Fibroblast of the conjunctiva (primary cell): ENCODE data around the gene MAP3K5.
"Not testable (repeated sequence)": the region's sequence is repeated elsewhere in the genome, so short reads cannot be mapped to it uniquely, and the experiment has no call there.

Experiments used
- DNase-seq: peaks from one replicate; pipeline ENCODE4 v3.0.0-alpha.2; 2010; ENCODE audit warnings: low read depth

The MAP3K5 gene, protein sequence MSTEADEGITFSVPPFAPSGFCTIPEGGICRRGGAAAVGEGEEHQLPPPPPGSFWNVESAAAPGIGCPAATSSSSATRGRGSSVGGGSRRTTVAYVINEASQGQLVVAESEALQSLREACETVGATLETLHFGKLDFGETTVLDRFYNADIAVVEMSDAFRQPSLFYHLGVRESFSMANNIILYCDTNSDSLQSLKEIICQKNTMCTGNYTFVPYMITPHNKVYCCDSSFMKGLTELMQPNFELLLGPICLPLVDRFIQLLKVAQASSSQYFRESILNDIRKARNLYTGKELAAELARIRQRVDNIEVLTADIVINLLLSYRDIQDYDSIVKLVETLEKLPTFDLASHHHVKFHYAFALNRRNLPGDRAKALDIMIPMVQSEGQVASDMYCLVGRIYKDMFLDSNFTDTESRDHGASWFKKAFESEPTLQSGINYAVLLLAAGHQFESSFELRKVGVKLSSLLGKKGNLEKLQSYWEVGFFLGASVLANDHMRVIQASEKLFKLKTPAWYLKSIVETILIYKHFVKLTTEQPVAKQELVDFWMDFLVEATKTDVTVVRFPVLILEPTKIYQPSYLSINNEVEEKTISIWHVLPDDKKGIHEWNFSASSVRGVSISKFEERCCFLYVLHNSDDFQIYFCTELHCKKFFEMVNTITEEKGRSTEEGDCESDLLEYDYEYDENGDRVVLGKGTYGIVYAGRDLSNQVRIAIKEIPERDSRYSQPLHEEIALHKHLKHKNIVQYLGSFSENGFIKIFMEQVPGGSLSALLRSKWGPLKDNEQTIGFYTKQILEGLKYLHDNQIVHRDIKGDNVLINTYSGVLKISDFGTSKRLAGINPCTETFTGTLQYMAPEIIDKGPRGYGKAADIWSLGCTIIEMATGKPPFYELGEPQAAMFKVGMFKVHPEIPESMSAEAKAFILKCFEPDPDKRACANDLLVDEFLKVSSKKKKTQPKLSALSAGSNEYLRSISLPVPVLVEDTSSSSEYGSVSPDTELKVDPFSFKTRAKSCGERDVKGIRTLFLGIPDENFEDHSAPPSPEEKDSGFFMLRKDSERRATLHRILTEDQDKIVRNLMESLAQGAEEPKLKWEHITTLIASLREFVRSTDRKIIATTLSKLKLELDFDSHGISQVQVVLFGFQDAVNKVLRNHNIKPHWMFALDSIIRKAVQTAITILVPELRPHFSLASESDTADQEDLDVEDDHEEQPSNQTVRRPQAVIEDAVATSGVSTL (N-terminal part only)

DNA sequence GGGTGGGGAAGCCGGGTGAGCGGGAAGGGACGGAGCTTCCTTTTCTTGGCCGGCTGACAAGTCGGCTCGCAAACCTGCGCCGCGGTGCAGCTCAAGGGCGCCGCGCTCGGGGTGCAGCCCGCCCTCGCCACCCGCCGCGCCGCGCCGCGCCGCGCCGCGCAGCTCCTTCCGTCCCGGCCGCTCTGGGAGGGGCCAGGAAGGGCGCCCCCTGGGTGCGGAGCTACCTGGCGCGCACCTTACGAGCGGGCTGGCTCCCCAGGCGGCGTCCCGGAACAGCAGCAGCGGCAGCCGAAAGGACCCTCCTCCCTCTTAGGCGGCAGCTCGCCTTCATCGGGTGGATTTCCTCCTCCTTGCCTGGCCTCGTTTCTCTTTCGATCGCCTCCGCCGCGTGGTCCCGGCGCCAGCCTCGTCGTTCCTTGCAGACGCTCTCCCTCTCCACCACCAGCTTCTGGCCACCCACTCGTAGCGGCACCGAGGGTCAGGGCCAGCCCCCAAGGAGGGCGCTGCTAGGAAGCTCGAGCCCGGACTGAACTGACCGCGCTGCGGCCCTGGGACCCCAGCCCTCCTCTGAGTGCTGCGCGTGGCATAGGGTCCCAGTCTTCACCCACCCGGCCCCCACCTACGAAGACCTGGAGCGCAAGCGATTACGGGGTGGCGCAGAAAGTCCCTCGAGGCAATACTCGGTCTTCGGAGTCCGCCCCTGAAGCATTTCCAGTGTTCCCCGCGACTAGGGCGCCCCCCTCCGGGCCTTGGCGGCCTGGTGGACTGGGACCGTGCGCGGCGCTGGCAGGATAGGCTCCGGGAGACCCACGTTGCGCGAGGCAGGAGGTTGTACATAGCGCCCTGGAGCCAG, at the start of gene MAP3K5:
Gene MAP3K5 (minus strand): TSS at position 68 of the 853 bp plus-strand sequence. CDS start 320 bp downstream, outside the sequence.
- peak; percentile 75 for DNase-seq

GRCh38 chr6:136840276-136841001, 48.2 kb upstream of the MAP3K5 start:
- DNase-seq: no peak

DNA sequence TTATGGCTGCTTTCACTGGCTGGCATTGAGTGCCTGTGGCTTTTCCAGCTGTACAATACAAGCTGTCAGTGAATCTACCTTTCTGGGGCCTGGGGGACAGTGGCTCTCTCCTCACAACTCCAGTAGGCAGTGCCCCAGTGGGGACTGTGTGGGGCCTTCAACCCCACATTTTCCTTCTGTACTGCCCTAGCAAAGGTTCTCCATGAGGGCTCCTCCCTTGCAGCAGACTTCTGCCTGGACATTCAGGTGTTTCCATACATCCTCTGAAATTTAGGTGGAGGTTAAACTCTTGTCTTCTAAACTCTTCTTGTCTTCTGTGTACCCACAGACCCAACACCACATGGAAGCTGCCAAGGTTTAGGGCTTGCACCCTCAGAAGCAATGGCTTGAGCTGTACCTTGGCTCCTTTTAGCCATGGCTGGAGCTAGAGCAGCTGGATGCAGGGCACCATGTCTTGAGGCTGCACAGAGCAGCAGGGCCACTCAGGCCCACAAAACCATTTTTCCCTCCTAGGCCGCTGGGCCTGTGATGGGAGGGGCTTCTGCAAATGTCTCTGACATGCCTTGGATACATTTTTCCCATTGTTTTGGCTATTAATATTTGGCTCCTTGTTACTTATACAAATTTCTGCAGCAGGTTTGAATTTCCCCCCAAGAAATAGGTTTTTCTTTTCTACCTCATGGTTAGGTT, 39.7 kb upstream of the MAP3K5 start:
- no peak for DNase-seq

- DNase-seq: no peak
These were observed 33.9 kb upstream of the MAP3K5 start for GRCh38 chr6:136826216-136826615.

DNA sequence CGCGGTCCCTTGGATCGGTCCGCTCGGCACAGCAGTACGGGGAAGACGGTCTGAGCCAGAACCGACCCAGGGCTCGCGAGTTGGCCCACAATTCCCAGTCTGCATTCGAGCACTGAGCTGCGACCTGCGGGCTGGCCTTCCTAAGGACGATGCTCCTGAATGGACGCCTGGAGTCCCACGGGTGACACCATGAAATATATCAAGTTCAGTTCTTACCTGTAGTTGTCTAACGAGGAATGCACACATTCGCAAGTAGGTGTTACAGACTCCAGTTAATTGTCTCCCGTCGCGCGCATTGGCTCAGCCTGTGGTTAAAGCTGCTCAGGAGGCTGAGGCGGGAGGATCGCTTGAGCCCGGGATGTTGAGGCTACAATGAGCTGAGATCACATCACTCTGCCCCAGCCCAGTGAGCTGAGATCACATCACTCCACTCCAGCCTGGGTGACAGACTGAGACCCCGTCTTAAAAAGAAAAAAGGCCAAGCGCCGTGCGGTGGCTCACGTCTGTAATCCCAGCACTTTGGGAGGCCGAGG, 30.9 kb upstream of the MAP3K5 start:
- no peak for DNase-seq

GRCh38 chr6:136822376-136823127, 30.3 kb upstream of the MAP3K5 start, which contains the start of gene PEX7:
Gene PEX7, plus strand, starts transcription at chr6:136822592. Its CDS starts 74 bp downstream, at chr6:136822666.
- peak; percentile 87 for DNase-seq

DNA sequence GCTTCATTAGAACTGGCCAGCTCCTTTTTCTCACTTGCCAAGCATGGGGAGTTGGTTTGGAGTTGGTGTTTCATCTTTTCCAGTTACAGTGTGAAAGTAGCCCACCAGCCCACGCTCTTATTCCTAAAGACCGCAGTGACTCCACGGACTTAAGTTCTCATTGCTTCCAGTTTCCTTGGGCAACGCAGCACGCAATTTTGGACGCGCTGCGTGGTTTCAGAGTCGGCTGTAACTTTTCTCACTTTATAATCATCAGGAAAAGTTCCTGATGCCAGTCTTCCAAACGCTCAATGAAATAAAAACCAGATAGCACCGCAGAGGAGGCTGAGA, 29.7 kb upstream of the MAP3K5 start:
- peak; percentile 6 for DNase-seq

DNA sequence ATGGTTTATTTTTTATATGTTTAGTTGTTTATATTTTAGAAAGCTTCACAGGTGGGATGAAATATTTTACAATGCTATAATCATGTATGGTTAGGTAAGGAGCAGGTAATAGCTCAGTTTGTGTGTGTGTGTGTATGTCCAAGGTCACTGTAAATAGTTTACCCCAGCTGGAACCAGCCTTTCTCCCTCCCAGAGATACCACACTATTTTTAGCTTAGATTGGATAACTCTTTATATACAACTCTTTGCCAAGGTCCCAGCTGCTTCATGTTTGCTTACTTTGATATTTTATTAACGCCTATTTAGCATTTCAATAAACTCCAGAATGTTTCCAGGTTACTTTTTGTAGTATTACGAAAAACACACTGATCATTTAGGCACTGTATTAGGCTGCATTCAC, 28.3 kb upstream of the MAP3K5 start:
- no peak for DNase-seq

GRCh38 chr6:136816656-136817055, 24.4 kb upstream of the MAP3K5 start:
- DNase-seq: no peak

DNA sequence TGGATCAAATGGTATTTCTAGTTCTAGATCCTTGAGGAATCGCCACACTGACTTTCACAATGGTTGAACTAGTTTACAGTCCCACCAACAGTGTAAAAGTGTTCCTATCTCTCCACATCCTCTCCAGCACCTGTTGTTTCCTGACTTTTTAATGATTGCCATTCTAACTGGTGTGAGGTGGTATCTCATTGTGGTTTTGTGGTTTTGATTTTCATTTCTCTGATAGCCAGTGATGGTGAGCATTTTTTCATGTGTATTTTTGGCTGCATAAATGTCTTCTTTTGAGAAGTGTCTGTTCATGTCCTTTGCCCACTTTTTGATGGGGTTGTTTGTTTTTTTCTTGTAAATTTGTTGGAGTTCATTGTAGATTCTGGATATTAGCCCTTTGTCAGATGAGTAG, 23.3 kb upstream of the MAP3K5 start:
- DNase-seq: not testable (repeated sequence)

DNA sequence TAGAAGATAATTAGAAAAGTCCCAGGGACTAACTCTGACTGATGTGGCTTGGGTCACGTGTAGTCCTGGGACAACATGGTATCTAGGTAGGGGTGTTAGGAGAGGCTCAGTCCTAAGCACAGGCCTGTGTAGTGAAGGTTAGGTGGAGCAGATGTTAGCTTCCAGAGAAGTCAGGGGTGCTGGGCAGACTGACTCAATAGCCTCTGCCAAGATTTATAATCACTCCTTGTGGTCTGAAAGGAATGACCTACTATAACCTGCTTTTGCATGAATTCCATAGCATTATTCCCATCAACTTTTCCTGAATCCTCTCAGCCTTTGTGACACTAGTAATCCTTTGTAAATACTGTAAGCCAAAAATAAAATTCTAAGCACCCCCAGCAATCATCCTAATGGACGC, 19.9 kb upstream of the MAP3K5 start:
- no peak for DNase-seq

DNA sequence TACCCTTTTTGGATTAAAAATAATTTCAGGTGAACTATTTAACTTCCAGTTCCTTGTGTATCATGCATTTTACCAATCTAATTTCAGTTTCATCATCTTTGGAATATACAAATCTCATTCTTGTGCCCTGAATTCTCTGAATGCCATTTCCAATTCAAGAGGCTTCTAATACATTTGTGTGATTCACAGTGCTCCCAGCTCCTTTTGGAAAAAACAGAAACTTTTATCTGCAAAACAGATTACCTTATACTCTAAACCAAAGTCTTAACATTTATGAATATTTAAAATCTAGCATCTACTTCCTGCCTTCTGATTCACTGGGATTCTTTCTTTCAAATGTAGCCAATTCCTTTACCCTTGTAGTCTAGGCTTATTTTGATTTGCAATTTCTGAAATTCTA, 19.0 kb upstream of the MAP3K5 start:
- no peak for DNase-seq

GRCh38 chr6:136809091-136809860, 17.0 kb upstream of the MAP3K5 start:
- no peak for DNase-seq

DNA sequence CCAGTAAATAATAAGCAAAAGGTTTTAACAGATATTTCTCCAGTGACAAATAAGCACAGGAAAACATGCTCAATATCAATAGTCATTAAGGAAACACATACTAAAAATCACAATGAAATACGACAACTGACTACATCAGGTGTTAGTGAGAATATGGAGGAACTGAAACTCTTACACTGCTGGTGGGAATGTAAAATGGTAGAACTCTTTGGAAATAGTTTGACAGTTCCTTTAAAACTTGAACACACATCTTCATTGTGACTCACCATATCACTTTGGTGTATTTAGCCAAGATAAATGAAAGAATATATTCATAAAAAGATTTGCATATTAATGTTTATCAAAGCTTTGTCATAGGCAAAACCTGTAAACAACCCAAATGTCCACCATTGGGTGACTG, 11.3 kb upstream of the MAP3K5 start:
- DNase-seq: no peak

GRCh38 chr6:136801581-136801980, 9.3 kb upstream of the MAP3K5 start:
- DNase-seq: no peak

GRCh38 chr6:136798044-136798443, 5.8 kb upstream of the MAP3K5 start:
- no peak for DNase-seq

DNA sequence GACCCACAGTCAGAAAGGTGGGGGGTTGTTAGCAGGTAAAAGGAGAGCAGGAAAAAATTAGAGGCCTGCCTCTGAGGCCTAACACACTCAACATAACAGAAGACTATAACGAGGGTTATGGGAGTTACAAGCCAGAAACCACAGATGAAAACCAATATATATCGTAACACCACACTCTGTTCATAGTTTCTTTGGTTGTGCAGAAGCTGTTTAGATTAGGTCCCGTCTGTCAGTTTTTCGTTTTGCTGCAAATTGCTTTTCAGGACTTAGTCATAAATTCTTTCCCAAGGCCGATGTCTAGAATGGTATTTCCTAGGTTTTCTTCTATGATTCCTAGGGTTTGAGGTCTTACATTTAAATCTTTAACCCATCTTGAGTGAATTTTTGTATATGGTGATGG, 3.7 kb upstream of the MAP3K5 start:
- DNase-seq: no peak

DNA sequence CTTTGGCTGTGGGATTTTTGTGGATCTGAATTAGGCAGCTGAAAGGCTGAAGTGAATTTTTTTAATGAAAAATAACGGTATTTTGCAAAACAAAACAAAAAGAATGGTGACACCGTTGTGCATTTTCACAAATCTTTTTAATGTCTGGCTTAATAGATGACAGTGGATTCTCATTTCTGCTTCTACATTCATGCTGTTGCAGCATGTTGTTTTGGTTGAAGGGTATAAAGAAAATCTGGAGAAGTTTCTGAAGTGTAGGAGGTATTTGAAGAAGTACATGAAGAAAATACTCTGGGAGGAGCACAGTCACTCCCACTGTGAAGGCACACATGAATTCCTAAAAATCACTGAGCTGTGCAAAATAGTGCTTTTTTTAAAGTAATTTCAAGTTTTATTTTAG, 3.1 kb upstream of the MAP3K5 start:
- DNase-seq: no peak
